CD4-positive, alpha-beta T cell (primary cell): ENCODE results near the gene FZD1. TPM values are rescaled to one million over a fixed set of nuclear protein-coding genes. Genes with fewer than 3 reads are reported as not detected.
"Not testable (repeated sequence)": the region's sequence is repeated elsewhere in the genome, so short reads cannot be mapped to it uniquely, and the experiment has no call there.

Source experiments
- ATAC-seq: fragments of 200-7000 bp; cut with Tn5 transposase; one replicate; pipeline ENCODE4 v1.10.0; 2022; ENCODE audit warnings: mild to moderate bottlenecking; ENCODE audit not compliant: poor library complexity
- CTCF ChIA-PET: fragments of 350-600 bp; sonication (Branson Sonifier 250); formaldehyde crosslinking; loops from one replicate; lab custom pipeline; 2021; ENCODE audit warnings: antibody characterized with exemption, inconsistent platforms; lab: Charles Lee
- POLR2A ChIA-PET: fragments of 350-600 bp; sonication (Branson Sonifier 250); formaldehyde crosslinking; loops from one replicate; lab custom pipeline; 2021; ENCODE audit warnings: antibody characterized with exemption, inconsistent platforms; lab: Charles Lee
- DNase-seq, 14 experiments: peaks; one replicate each; pipeline ENCODE4 v3.0.0-alpha.2; 2013 to 2020; ENCODE audit warnings: mixed read lengths in 2 of 14
- H3K27ac ChIP-seq, 2 donors: one replicate each; pipeline versions ENCODE4 v1.5.1 to v1.7.0; 2013; ENCODE audit warnings: low read length in 2 of 2, low read depth in 1 of 2, mild to moderate bottlenecking in 1 of 2
- H3K27me3 ChIP-seq, 2 experiments: 1 replicate in 1 of 2; 2 replicates in 1 of 2; pipeline versions ENCODE4 v1.6.1 to v1.7.0; 2013; ENCODE audit warnings: low read length in 2 of 2, control low read depth in 1 of 2, mild to moderate bottlenecking in 1 of 2, moderate library complexity in 1 of 2; ENCODE audit not compliant: insufficient read depth in 2 of 2, control insufficient read depth in 1 of 2
- H3K36me3 ChIP-seq: one replicate; pipeline ENCODE4 v1.6.1; 2013; ENCODE audit warnings: low read length, control low read depth; ENCODE audit not compliant: insufficient read depth
- H3K4me1 ChIP-seq: one replicate; pipeline ENCODE4 v1.6.1; 2013; ENCODE audit warnings: low read length, control low read depth; ENCODE audit not compliant: insufficient read depth
- H3K4me3 ChIP-seq: one replicate; pipeline ENCODE4 v1.5.1; 2013; ENCODE audit warnings: mild to moderate bottlenecking, low read length, moderate library complexity
- H3K9me3 ChIP-seq, 2 experiments: 1 replicate in 1 of 2; 2 replicates in 1 of 2; pipeline versions ENCODE4 v1.6.1 to v1.7.0; 2013; ENCODE audit warnings: low read length in 2 of 2, mild to moderate bottlenecking in 2 of 2, control low read depth in 1 of 2, moderate library complexity in 1 of 2; ENCODE audit not compliant: control insufficient read depth in 1 of 2, insufficient read depth in 1 of 2
- H3K27ac Mint-ChIP-seq: one replicate; pipeline ENCODE4 v1.8.0; 2020; ENCODE audit warnings: mixed read lengths
- H3K27me3 Mint-ChIP-seq: one replicate; pipeline ENCODE4 v1.8.0; 2021; ENCODE audit warnings: mixed read lengths
- H3K36me3 Mint-ChIP-seq: one replicate; pipeline ENCODE4 v1.8.0; 2021; ENCODE audit warnings: low read depth, mixed read lengths
- H3K4me1 Mint-ChIP-seq: one replicate; pipeline ENCODE4 v1.8.0; 2021; ENCODE audit warnings: low read depth, mixed read lengths
- H3K4me3 Mint-ChIP-seq: one replicate; pipeline ENCODE4 v1.8.0; 2020; ENCODE audit warnings: mild to moderate bottlenecking, mixed read lengths
- H3K9me3 Mint-ChIP-seq: one replicate; pipeline ENCODE4 v1.8.0; 2020; ENCODE audit warnings: mixed read lengths
- CTCF ChIP-seq: fragments of 200-600 bp; IDR thresholded peaks from one replicate; pipeline ENCODE4 v1.8.0; 2022; ENCODE audit warnings: antibody characterized with exemption, mild to moderate bottlenecking
- intact Hi-C, 2 experiments: fragments of 100-400 bp; cut with DNase I in 1 of 2; cut with micrococcal nuclease in 1 of 2; formaldehyde crosslinking; loops; one replicate each; pipeline versions ENCODE4 v1.15.1 to v1.9.0; 2023 to 2025; cut with DNase I, micrococcal nuclease
- total RNA-seq, 174 experiments: library from RNA in 2 of 174; stranded (reverse) in 2 of 174; gene quantifications; one replicate each; pipeline ENCODE4 v1.2.3 and lab custom pipeline; 2021 to 2026

Gene FZD1
- total RNA-seq, 2 experiments from 2014 or later: 0.22 to 0.28 TPM

- POLR2A ChIA-PET: no interaction called here
- H3K9me3 ChIP-seq: no peaks in the 10 kb centered on the region
- no peaks in the 10 kb centered on the region for H3K27me3 ChIP-seq
- CTCF ChIA-PET: no interaction called here
- Mint-ChIP-seq H3K4me3 (no peak overlapping the region), H3K9me3 (no peaks in the 10 kb centered on the region), H3K4me1 (no peaks in the 10 kb centered on the region), H3K36me3 (no peaks in the 10 kb centered on the region), H3K27ac (no peak overlapping the region), H3K27me3 (no peaks in the 10 kb centered on the region)
- no peaks in the 10 kb centered on the region for H3K4me1 ChIP-seq
- no peak overlapping the region for H3K27ac ChIP-seq
- H3K4me3 ChIP-seq: no peak overlapping the region
- ATAC-seq (no peak), DNase-seq (no peak)
- no peak for TF ChIP-seq CTCF
- no peaks in the 10 kb centered on the region for H3K36me3 ChIP-seq
- intact Hi-C loops: no loop called here
Observed at GRCh38 chr7:91302794-91303193, 38.6 kb downstream of the FZD1 start.

- DNase-seq (no peak), ATAC-seq (no peak)
- CTCF ChIA-PET: no interaction called here
- H3K27me3 Mint-ChIP-seq: no peaks in the 10 kb centered on the region
- intact Hi-C loops: no loop called here
- no peaks in the 10 kb centered on the region for H3K36me3 Mint-ChIP-seq
- no peak overlapping the region for H3K27ac Mint-ChIP-seq
- Histone ChIP-seq H3K4me1 (no peaks in the 10 kb centered on the region), H3K36me3 (no peaks in the 10 kb centered on the region), H3K9me3 (no peaks in the 10 kb centered on the region), H3K27me3 (no peaks in the 10 kb centered on the region), H3K4me3 (no peak overlapping the region), H3K27ac (no peak overlapping the region)
- H3K9me3 Mint-ChIP-seq: no peaks in the 10 kb centered on the region
- H3K4me3 Mint-ChIP-seq: no peak overlapping the region
- no peak for TF ChIP-seq CTCF
- POLR2A ChIA-PET: no interaction called here
- no peaks in the 10 kb centered on the region for H3K4me1 Mint-ChIP-seq
Observed at GRCh38 chr7:91306266-91306665, 42.0 kb downstream of the FZD1 start.

GRCh38 chr7:91307467-91307866 is 43.2 kb downstream of the FZD1 start:
- Mint-ChIP-seq H3K27ac (no peak overlapping the region), H3K36me3 (no peaks in the 10 kb centered on the region), H3K4me3 (no peak overlapping the region), H3K27me3 (no peaks in the 10 kb centered on the region), H3K9me3 (no peaks in the 10 kb centered on the region), H3K4me1 (no peaks in the 10 kb centered on the region)
- intact Hi-C loops: no loop called here
- H3K27me3 ChIP-seq: no peaks in the 10 kb centered on the region
- H3K9me3 ChIP-seq: no peaks in the 10 kb centered on the region
- ChIA-PET POLR2A (no interaction called here), CTCF (no interaction called here)
- no peak for TF ChIP-seq CTCF
- H3K27ac ChIP-seq: no peak overlapping the region
- ATAC-seq (no peak), DNase-seq (no peak)
- H3K4me3 ChIP-seq: no peak overlapping the region
- H3K36me3 ChIP-seq: no peaks in the 10 kb centered on the region
- H3K4me1 ChIP-seq: no peaks in the 10 kb centered on the region

- H3K36me3 ChIP-seq, H3K27ac Mint-ChIP-seq, DNase-seq, ATAC-seq, H3K36me3 Mint-ChIP-seq, intact Hi-C loops, H3K4me3 Mint-ChIP-seq, POLR2A ChIA-PET, H3K4me3 ChIP-seq, H3K27me3 ChIP-seq, H3K9me3 Mint-ChIP-seq, H3K27ac ChIP-seq, H3K27me3 Mint-ChIP-seq, H3K4me1 Mint-ChIP-seq, CTCF ChIA-PET, H3K9me3 ChIP-seq, H3K4me1 ChIP-seq: not testable (repeated sequence)
Observed at GRCh38 chr7:91308191-91308590, 44.0 kb downstream of the FZD1 start.
